Measurements from ENCODE around the gene GNB1. TPM values are rescaled to one million over a fixed set of nuclear protein-coding genes. Genes with fewer than 3 reads are reported as not detected.

Gene GNB1
- total RNA-seq, 1 experiment from 2014 or later, result 362 TPM

GRCh38 chr1:1924849-1925248 lies 34.0 kb upstream of the GNB1 start:
- in situ Hi-C loops (cut with HindIII; ENCODE audit: low pct_unique_long_range_greater_than_20kb, low sequenced_read_pairs), result no loop called here

GRCh38 chr1:1924386-1924785 lies 33.5 kb upstream of the GNB1 start:
- DNase-seq (ENCODE audit: low read depth), result no peak
- in situ Hi-C loops (cut with HindIII; ENCODE audit: low pct_unique_long_range_greater_than_20kb, low sequenced_read_pairs), result no loop called here

More at GRCh38 chr1:1924849-1925248, 34.0 kb upstream of the GNB1 start:
- DNase-seq (ENCODE audit: low read depth), result no peak

GRCh38 chr1:1922956-1923833 lies 32.3 kb upstream of the GNB1 start:
- no peak for DNase-seq (ENCODE audit: low read depth)
- in situ Hi-C loops (cut with HindIII; ENCODE audit: low pct_unique_long_range_greater_than_20kb, low sequenced_read_pairs), result no loop called here

DNA sequence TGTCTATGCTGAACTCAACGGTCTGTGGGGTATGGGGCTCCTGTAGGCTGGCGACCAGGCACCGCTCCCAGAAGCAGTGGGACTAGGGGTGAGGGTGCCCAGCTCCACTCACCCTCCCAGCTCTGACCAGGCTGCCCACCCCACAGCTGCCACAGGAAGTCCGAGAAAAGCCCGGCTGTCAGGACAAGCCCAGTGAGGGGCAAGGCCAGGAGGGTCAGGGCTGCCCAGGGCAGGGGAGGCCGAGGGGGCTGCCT lies 31.7 kb upstream of the GNB1 start:
- in situ Hi-C loops (cut with HindIII; ENCODE audit: low pct_unique_long_range_greater_than_20kb, low sequenced_read_pairs), result no loop called here
- no peak for DNase-seq (ENCODE audit: low read depth)

GRCh38 chr1:1921901-1922701 lies 31.2 kb upstream of the GNB1 start:
- in situ Hi-C loops (cut with HindIII; ENCODE audit: low pct_unique_long_range_greater_than_20kb, low sequenced_read_pairs), result no loop called here
- no peak for DNase-seq (ENCODE audit: low read depth)

DNA sequence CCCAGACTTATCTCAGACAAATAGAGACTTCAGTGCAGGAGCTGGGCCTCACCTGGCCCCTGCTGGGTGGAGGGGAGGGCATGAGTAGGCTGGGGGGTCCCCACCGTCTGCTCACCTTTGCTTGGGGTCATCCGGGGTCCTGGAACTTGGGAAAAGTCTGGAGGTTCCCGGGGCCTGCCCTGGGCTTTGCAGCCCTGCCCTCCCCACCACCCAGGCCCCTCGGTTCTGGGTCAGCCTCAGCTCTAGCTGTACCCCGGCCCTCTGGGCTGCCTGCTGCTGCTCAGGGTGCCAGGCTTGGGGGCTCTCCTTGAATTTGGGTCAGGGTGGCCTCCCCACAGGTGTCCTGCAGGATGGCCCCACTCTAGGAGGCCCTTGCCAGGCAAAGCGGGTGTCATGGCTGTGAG lies 30.6 kb upstream of the GNB1 start:
- no peak for DNase-seq (ENCODE audit: low read depth)
- in situ Hi-C loops (cut with HindIII; ENCODE audit: low pct_unique_long_range_greater_than_20kb, low sequenced_read_pairs), result no loop called here

DNA sequence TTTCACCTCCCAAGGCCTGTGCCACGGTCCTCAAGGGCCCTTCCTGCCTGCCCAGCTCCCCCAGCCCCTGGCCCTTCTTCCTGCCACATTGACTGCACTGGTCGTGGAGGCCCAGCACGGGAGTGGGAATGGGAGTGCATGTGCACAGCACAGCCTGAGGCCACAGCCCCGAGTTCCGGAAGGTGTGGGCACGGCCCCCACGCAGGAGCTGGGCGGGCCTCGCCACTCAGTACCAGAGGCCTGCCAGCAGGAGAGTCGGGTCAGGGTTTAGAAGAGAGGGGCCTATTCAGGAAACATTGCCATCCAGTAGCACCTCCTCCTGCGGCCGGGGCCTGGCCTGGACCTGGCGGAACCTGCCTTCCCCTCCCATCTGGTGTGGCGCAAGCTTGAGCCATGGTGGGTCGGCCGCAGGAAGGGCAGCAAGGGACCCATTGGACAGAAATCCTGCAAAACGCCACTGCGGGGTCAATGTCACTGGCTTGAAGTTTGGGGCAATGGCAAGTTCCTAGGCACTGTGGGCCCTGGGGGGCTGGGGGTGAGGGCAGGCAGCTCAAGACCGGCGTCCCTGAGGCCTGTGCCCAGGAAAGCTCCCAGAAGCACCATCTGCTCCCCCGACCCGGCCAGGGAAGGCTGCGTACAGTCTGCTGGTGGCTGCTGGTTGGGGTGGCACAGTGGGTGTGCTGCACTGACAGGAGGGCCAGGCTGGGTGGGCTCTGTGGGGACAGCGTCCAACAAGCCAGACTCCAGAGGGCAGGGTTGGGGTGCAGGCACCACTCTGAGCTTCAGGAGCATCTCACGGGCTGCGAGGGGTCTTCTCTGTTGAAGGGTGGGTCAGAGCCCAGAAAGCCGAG lies 29.9 kb upstream of the GNB1 start:
- no peak for DNase-seq (ENCODE audit: low read depth)
- in situ Hi-C loops (cut with HindIII; ENCODE audit: low pct_unique_long_range_greater_than_20kb, low sequenced_read_pairs), result no loop called here

GRCh38 chr1:1920057-1920607 lies 29.2 kb upstream of the GNB1 start:
- DNase-seq (ENCODE audit: low read depth), result no peak
- in situ Hi-C loops (cut with HindIII; ENCODE audit: low pct_unique_long_range_greater_than_20kb, low sequenced_read_pairs), result no loop called here

DNA sequence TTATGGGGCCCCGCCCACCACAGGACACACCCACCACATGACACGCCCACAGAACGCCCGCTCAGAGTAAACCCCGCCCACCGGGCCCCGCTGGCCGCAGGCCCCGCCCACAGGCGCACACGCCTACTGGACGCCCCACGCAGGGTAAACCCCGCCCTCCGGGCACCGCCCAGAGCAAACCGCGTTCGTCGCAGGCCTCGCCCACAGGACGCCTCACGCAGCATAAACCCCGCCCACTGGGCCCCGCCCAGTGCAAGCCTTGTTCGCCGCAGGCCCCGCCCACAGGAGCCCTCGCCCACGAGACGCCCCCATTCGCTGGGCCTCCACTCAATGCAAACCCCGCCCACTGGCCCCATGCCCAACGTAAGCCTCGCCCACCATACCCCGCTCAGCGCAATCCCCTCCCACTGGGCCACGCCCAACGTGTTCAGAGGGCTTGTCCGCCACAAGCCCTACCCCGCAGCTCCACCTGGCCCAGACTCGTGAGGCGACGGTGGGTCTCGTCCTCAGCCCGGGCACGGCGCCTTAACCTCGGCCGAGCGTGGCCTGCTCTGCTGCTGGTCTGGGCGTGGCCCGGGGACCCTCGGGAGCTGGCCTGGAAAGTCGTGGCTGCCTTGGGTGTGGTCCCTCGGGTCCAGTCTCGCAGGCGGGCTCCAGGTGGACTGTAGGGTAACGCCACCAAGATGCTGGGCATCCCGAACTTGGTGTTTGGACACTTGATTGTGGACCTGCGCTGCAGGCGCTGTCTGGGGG lies 28.6 kb upstream of the GNB1 start:
- peak; percentile 98 for DNase-seq (ENCODE audit: low read depth)
- in situ Hi-C loops (cut with HindIII; ENCODE audit: low pct_unique_long_range_greater_than_20kb, low sequenced_read_pairs), result no loop called here

DNA sequence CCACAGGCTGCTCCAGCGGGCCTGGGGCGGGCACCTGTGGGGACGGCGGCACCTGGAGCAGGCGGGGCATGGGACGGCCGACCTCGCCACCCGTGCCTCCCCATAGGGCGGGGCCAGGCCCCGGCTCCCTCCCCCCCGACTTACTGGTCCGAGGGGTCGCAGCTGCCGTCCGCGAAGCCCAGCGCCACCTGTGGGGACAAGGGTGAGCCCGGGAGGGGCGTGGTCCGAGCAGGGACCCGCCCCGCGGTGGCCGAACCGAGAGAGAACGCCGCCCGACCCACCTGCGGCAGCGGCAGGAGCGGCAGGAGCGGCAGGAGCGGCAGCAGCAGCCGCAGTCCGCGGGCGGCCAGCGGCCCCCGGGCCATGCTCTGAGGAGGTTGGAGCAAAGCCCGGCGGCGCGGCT lies 28.0 kb upstream of the GNB1 start, which contains the start of gene TMEM52:
Gene TMEM52 (minus strand): TSS at position 379 of the 403 bp plus-strand sequence. CDS start 14 bp downstream, at position 365.
- in situ Hi-C loops (cut with HindIII; ENCODE audit: low pct_unique_long_range_greater_than_20kb, low sequenced_read_pairs), result no loop called here
- no peak for DNase-seq (ENCODE audit: low read depth)

DNA sequence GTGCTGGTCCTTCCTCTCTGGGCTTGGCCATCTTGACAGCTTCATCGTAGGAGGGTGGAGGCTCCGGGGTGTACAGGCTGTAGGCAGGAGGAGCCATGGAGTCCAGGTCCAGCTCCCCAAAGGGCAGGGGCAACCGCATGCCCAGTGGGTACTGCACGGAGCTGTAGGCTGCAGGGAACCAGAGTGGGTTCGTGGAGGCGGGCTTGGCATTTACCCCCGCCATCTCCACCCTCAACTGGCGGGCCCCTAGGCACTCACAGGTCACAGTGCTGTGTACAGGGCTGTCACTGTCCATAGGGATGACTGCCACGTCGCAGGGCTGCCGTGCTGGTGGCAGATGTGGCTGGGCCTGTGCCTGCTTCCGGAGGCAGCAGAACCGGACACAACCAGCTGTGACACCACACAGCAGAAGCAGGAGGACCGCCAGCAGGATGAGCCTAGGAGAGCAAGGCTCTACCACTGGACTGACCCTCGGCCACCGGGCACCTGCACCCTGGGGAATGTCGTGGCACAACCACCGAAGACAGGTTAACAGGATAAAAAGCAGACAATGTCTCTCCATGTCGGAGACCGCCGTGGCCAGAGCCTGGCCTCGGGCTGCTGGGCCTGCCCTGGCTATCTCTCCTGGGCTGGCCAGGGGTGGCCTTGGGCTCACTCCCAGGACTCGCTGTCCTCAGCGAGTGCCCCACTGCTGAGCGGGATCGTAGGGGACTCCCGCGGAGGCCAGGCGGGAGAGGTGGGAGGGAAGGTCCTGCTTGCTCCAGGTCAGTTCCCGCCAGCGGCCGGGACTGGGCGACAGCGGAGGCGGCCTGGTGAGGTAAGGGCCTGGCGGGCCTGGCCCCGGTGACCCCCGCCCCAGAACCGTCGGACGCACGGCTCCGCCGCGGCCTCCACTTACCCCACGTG lies 27.4 kb upstream of the GNB1 start:
- in situ Hi-C loops (cut with HindIII; ENCODE audit: low pct_unique_long_range_greater_than_20kb, low sequenced_read_pairs), result no loop called here
- DNase-seq (ENCODE audit: low read depth), result no peak

- no peak for DNase-seq (ENCODE audit: low read depth)
- in situ Hi-C loops (cut with HindIII; ENCODE audit: low pct_unique_long_range_greater_than_20kb, low sequenced_read_pairs), result no loop called here
These were observed 26.6 kb upstream of the GNB1 start for GRCh38 chr1:1917304-1917976.

GRCh38 chr1:1916851-1917251 lies 26.0 kb upstream of the GNB1 start:
- DNase-seq (ENCODE audit: low read depth), result no peak
- in situ Hi-C loops (cut with HindIII; ENCODE audit: low pct_unique_long_range_greater_than_20kb, low sequenced_read_pairs), result no loop called here

- in situ Hi-C loops (cut with HindIII; ENCODE audit: low pct_unique_long_range_greater_than_20kb, low sequenced_read_pairs), result no loop called here
These were observed 25.3 kb upstream of the GNB1 start for GRCh38 chr1:1915911-1916840.

DNA sequence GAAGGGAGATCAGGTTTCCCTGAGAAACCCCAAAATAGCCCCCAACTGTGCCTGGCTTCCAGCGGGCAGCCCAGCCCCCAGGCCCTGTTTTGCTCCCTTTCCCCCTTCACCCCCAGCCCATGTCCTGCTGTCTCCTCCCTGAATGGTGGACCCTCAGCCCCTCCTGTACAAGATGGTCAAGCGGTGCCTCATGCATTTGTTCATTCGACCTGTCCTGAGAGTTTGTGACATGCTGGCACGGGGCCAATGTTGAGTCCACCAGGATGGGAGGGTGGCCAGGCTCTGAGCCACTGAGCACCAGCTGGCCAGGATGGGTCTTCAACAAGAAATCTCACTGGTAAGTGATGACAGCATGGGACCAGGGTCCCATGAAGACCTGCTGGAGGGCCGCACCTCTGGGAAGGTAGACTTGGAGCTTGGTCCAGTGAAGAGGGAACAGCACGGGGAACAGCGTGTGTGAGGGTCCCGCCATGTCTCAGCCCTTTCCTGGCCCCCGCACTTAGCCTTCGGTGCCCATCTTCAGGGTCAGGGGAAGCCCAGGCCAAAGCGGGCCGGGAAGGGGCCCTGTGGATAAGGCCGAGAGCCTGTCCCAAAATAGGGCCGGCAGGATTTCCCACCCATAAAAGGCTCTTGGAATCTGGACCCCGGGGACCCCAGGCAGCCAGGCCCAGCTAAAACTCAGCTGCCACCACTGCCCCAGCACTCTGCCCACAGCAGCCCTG lies 24.2 kb upstream of the GNB1 start, which contains the start of gene CALML6:
Gene CALML6 (plus strand): TSS at position 290 of the 722 bp plus-strand sequence. CDS start 21 bp downstream, at position 311.
- in situ Hi-C loops (cut with HindIII; ENCODE audit: low pct_unique_long_range_greater_than_20kb, low sequenced_read_pairs), result no loop called here
- DNase-seq (ENCODE audit: low read depth), result no peak

More at GRCh38 chr1:1915911-1916840, 25.3 kb upstream of the GNB1 start:
- no peak for DNase-seq (ENCODE audit: low read depth)

All from Caki2 (cell line).